Astrocyte of the cerebellum (primary cell): ENCODE results near the gene NYNRIN.
"Not testable (repeated sequence)": the region's sequence is repeated elsewhere in the genome, so short reads cannot be mapped to it uniquely, and the experiment has no call there.

Experiments
- DNase-seq: peaks from one replicate; pipeline ENCODE4 v3.0.0-alpha.2; 2011; ENCODE audit warnings: low read depth
- H3K4me3 ChIP-seq: 2 replicates; pipeline ENCODE4 v1.5.1; 2011; ENCODE audit warnings: mild to moderate bottlenecking, low read depth, low read length, moderate library complexity
- in situ Hi-C: cut with HindIII; loops from 2 replicates; pipeline ENCODE4 v1.10.0; 2017; ENCODE audit warnings: low sequenced_read_pairs
- TF ChIP-seq, protein P1 (sequence below): IDR thresholded peaks from 2 replicates; pipeline ENCODE4 v1.5.1; 2012; ENCODE audit warnings: low read length, low read depth, moderate library complexity, mild to moderate bottlenecking; ENCODE audit errors: missing control alignments

The NYNRIN gene

GRCh38 chr14:24440606-24441399 lies 42.0 kb downstream of the NYNRIN start:
- no peak for DNase-seq
- in situ Hi-C loops: no loop called here
- TF ChIP-seq, protein P1, sequence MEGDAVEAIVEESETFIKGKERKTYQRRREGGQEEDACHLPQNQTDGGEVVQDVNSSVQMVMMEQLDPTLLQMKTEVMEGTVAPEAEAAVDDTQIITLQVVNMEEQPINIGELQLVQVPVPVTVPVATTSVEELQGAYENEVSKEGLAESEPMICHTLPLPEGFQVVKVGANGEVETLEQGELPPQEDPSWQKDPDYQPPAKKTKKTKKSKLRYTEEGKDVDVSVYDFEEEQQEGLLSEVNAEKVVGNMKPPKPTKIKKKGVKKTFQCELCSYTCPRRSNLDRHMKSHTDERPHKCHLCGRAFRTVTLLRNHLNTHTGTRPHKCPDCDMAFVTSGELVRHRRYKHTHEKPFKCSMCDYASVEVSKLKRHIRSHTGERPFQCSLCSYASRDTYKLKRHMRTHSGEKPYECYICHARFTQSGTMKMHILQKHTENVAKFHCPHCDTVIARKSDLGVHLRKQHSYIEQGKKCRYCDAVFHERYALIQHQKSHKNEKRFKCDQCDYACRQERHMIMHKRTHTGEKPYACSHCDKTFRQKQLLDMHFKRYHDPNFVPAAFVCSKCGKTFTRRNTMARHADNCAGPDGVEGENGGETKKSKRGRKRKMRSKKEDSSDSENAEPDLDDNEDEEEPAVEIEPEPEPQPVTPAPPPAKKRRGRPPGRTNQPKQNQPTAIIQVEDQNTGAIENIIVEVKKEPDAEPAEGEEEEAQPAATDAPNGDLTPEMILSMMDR: no peak
- H3K4me3 ChIP-seq: peak overlapping the region; percentile 81

GRCh38 chr14:24441485-24441884 lies 42.7 kb downstream of the NYNRIN start:
- TF ChIP-seq, protein P1: no peak
- H3K4me3 ChIP-seq: peak overlapping the region; percentile 81
- no peak for DNase-seq
- in situ Hi-C loops: no loop called here

- TF ChIP-seq, protein P1: no peak
- peak overlapping the region; percentile 81 for H3K4me3 ChIP-seq
- DNase-seq: no peak
- in situ Hi-C loops: no loop called here
These were observed 43.1 kb downstream of the NYNRIN start for GRCh38 chr14:24441904-24442239.

DNA sequence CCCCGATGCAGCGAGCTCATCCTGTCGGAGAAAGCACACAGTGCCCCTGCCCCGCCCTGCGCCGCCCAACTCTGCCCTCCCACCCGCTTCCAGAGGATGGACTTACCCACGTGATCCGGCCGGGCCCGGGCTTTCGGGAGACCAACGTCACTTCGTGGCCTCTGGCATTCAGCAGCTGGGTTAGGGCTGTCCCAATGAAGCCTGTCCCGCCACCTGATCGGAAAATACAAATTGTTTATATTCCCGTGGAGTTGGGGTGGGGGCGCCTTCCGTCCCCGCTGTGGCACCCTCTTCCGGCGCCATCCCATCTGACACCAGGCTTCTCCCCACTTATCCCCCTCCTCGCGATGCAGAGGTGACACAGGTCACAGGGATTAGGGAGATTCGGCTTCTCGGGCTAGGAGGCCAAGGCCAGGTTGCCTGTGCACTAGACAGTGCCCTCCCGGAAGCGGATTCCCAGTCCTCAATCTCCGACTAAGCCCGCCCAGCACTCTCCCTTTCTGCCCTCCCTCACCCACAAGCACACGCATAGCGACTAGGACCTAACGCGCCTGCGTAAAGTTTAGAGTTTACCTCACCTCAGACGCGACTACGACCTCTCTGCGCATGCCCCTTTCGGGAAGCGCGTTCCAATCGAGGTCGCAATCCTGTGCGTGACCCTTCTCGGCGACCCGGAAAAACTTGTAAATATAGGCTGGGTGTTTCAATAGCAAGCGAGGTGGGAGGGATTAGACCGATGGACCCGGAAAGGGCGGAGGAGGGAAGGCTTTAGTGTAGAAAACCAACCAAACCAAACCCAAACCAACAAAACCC lies 43.6 kb downstream of the NYNRIN start, which contains the start of gene SDR39U1:
SDR39U1 (minus strand) TSS at position 537 of the 813 bp plus-strand sequence; CDS start at position 530, 7 bp downstream.
- H3K4me3 ChIP-seq: peak within 1 kb of the TSS; percentile 81
- TF ChIP-seq, protein P1: no peak
- in situ Hi-C loops: no loop called here
- DNase-seq: peak; percentile 97

GRCh38 chr14:24443053-24443665 lies 44.4 kb downstream of the NYNRIN start:
- in situ Hi-C loops: no loop called here
- TF ChIP-seq, protein P1: no peak
- DNase-seq: no peak
- H3K4me3 ChIP-seq: peak overlapping the region; percentile 81

GRCh38 chr14:24450828-24451227 lies 52.0 kb downstream of the NYNRIN start:
- H3K4me3 ChIP-seq, in situ Hi-C loops, DNase-seq: not testable (repeated sequence)
